Astrocyte of the cerebellum (primary cell): ENCODE data around the gene STXBP5L.

Experiments used
- DNase-seq: peaks from one replicate; pipeline ENCODE4 v3.0.0-alpha.2; 2011; ENCODE audit warnings: low read depth
- H3K4me3 ChIP-seq: 2 replicates; pipeline ENCODE4 v1.5.1; 2011; ENCODE audit warnings: mild to moderate bottlenecking, low read depth, low read length, moderate library complexity
- CTCF ChIP-seq: IDR thresholded peaks from 2 replicates; pipeline ENCODE4 v1.5.1; 2012; ENCODE audit warnings: low read length, low read depth, moderate library complexity, mild to moderate bottlenecking; ENCODE audit errors: missing control alignments
- in situ Hi-C: cut with HindIII; loops from 2 replicates; pipeline ENCODE4 v1.10.0; 2017; ENCODE audit warnings: low sequenced_read_pairs

The STXBP5L gene

GRCh38 chr3:121232309-121233225 lies 324.6 kb downstream of the STXBP5L start:
- in situ Hi-C loops = no loop called here
- no peak overlapping the region for H3K4me3 ChIP-seq
- no peak for DNase-seq
- TF ChIP-seq CTCF = no peak

- in situ Hi-C loops = no loop called here
- no peak for TF ChIP-seq CTCF
- no peak overlapping the region for H3K4me3 ChIP-seq
- no peak for DNase-seq
Measured at GRCh38 chr3:121243208-121243607, 335.2 kb downstream of the STXBP5L start.

GRCh38 chr3:121252676-121253075 lies 344.7 kb downstream of the STXBP5L start:
- in situ Hi-C loops = no loop called here
- no peak for DNase-seq

GRCh38 chr3:121269389-121269788 lies 361.4 kb downstream of the STXBP5L start:
- no peak overlapping the region for H3K4me3 ChIP-seq
- TF ChIP-seq CTCF = no peak
- no peak for DNase-seq
- in situ Hi-C loops = no loop called here

More at GRCh38 chr3:121252676-121253075, 344.7 kb downstream of the STXBP5L start:
- TF ChIP-seq CTCF = no peak
- H3K4me3 ChIP-seq = no peak overlapping the region

- no peak for DNase-seq
- no peak overlapping the region for H3K4me3 ChIP-seq
- TF ChIP-seq CTCF = no peak
- in situ Hi-C loops = no loop called here
Measured at GRCh38 chr3:121274411-121274810, 366.4 kb downstream of the STXBP5L start.

- in situ Hi-C loops = no loop called here
- H3K4me3 ChIP-seq = no peak overlapping the region
- DNase-seq = no peak
- no peak for TF ChIP-seq CTCF
Measured at GRCh38 chr3:121295452-121295851, 387.4 kb downstream of the STXBP5L start.
